VCaP (cell line): Measurements from ENCODE around the gene MLPH.
A peak's percentile ranks its signal among the peaks of the same experiment; 100 is the strongest.

Experiments
- H3K27ac ChIP-seq: fragments of 450-650 bp; 2 replicates; pipeline ENCODE4 v1.5.1; 2017
- TF ChIP-seq, protein P1 (sequence below): fragments of 450-650 bp; conservative IDR thresholded peaks from 2 replicates; pipeline ENCODE4 v1.5.1; 2017; ENCODE audit warnings: mild to moderate bottlenecking, moderate library complexity

MLPH gene

DNA sequence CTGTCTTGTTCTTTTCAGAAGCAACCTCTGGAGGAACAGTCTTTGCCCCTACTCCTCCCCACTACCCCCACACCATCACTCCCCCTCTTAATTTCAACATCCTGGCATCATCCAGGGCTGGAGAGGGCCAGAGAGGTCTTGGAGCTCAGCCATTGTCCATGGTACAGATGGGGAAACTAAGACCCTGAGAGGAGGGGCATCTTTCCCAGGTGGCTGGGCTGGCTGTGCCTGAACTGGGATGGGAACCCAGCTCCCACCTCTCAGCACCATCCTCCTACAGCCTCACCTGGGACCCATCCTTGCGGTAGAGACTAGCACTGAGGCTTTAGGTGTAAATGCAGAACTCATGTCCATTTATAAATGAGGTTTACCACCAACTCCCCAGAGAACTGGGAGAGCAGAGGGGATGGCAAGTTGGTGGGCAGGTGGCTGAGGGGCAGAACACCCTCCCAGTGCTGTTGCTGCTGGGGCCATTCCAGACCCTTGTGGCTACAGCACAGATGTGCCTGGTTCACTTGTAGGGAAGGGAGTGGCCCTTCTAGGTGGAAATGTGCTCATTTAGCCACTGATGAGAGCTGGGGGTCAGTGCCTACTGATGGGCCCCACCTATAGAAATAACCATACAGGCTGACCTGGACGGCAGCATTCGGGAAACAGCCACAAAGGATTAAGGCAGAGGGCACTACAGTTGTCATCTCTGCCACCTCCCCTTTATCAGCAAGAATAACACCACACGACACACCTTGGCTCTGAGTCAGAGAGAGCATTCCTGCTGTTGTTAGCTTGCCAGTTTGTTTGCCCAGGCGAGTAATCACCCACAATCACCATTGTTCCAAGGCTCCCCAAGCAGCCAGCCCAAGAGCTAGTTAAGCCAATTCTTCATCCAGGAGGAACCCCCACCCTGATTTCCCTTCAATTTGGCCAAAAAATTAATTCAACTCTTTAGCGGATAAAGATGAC is 2.1 kb downstream of the MLPH start:
- H3K27ac ChIP-seq = peak overlapping the region; percentile 98
- TF ChIP-seq, protein P1, sequence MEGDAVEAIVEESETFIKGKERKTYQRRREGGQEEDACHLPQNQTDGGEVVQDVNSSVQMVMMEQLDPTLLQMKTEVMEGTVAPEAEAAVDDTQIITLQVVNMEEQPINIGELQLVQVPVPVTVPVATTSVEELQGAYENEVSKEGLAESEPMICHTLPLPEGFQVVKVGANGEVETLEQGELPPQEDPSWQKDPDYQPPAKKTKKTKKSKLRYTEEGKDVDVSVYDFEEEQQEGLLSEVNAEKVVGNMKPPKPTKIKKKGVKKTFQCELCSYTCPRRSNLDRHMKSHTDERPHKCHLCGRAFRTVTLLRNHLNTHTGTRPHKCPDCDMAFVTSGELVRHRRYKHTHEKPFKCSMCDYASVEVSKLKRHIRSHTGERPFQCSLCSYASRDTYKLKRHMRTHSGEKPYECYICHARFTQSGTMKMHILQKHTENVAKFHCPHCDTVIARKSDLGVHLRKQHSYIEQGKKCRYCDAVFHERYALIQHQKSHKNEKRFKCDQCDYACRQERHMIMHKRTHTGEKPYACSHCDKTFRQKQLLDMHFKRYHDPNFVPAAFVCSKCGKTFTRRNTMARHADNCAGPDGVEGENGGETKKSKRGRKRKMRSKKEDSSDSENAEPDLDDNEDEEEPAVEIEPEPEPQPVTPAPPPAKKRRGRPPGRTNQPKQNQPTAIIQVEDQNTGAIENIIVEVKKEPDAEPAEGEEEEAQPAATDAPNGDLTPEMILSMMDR = no peak

DNA sequence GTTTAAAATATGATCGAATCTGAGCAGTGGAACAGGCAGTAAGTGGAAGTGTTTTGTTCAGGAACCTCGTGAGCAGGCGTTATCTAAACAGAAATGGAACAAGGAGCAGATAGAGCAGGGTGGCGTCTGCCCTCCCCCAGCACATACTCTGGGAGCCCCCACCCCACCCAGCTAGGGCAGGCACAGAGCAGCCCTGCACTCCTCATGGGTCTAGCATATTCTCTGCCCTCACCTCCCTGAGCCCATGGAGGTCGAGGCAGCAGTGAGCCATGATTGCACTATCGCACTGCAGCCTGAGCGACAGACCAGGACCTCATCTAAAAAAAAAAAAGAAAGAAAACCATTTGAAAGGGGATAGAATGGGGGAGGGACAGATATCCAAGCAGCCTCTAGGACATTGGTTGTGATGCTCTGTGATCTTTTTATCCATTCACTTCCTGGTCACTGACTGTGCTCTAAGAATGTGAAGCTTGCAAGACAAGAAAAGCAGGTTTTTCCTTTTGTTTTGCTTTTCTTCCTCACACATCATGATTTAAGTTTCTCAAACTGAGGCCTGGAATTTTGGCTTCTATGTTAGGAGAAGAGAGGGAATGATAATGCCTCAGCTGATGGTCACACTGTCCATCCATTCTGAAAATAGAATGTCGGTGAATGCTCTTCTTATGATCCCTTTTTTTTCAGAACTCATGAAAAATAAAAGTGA is 3.1 kb downstream of the MLPH start:
- TF ChIP-seq, protein P1 = no peak
- H3K27ac ChIP-seq = peak overlapping the region; percentile 98

DNA sequence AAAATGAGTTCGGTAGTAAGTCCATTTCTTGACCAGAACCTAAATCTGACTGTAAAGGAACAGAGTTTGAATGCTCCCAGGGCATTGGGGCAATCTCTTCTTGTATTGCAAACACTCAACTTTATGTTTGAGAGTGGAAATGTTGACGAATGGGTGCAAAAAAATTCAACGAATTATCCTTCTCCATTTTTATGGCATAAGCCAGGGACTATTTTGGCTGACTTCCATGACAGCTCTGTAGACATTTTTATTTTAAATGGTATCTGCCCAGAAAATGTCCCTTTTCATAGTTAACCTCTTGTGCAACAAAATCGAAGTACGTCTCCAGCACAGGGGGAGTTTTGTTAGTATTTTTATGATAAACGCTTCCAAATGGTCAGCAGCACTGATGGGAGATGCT is 3.7 kb downstream of the MLPH start:
- peak overlapping the region; percentile 98 for H3K27ac ChIP-seq
- TF ChIP-seq, protein P1 = no peak

DNA sequence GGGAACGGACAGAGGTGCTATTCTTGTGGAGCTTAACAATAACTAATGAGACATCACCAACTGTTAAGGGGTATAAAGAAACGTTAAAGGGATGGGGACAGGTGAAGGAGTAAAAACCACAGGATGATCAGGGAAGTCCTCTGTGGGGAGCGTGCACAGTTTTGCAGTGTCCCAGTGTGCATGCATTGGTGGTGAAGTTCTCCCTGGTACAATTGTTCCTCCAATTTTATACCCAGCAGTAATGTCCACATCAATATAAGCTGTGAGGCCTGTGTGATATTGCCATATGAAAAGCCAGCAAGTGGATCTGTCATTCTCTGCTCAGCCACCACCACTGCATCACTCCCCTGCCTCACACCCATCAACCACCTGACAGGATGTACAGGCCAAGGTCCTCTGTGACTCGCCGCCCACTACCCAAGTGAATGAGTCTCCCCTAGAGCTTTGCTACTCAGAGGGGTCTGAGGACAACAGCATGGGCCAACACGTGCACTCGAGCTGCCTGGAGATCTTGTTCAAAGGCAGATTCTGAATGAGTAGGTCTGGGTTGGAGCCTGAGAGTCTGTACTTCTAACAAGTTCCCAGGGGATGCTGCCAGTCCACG is 4.6 kb downstream of the MLPH start:
- H3K27ac ChIP-seq = peak overlapping the region; percentile 98

DNA sequence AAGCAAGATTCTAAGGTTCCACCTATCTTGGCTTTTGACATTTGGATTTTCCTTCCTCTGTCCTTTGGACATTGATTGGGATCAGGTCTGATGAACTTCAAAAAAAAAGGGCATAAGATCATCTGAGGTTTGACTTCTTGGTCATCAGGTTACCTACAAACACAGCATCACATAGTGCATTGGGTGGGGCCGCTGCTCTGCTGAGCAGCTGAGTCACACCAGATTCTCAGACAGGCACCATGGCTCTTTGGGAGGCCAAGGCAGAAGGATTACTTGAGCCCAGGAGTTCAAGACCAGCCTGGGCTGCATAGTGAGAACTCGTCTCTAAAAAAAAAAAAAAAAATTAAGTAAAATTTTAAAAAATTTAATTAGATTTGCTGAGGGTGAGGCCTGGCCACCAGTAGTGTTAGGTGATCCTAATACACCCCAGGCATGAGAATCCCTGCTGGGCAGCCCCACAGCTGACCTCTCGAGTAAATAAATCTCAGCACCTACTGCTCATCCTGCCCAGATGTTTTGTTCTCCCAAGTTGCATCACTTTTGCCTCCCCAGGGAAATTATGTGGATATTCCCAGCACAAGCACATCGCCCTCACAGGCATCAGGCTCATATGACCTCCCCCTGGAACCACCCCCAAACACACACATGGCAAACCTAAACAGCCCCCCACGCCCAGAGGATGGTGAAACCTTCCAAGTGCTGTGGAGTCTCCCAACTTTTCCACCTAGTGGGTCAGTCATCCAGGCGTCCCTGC is 5.3 kb downstream of the MLPH start:
- TF ChIP-seq, protein P1 = no peak
- peak overlapping the region; percentile 98 for H3K27ac ChIP-seq

More for the DNA sequence above, 4.6 kb downstream of the MLPH start:
- TF ChIP-seq, protein P1 = no peak

DNA sequence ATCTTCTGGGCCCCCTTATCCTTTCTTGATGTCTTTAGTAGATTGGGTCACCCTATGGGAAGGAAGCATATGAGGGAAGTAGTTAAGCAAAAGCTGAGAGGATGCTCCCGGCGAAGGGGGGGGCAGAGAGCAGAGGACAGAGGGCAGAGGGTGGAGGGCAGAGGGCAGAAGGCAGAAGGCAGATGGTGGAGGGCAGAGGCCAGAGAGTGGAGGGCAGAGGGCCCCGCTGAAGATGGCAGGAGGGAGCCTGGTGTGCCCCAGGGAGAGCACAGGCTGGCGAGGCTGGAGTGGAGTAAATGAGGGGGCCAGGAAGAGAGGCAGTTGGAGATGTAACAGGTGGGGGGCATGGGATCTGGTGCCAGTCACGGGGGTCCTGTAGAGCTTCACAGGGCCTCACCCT is 7.0 kb downstream of the MLPH start:
- H3K27ac ChIP-seq = peak overlapping the region; percentile 37; the same call in 1 of the 2 replicates
- TF ChIP-seq, protein P1 = no peak
